Esophagus squamous epithelium (tissue), 4 donors: ENCODE data around the gene ABTB1.
A peak's percentile ranks its signal among the peaks of the same experiment; 100 is the strongest.

Experiments
- CTCF ChIP-seq, 6 experiments: fragments of 450-650 bp in 4 of 6; fragments of 200-600 bp in 2 of 6; sonication (generic) in 2 of 6; IDR thresholded peaks; one replicate each; pipeline ENCODE4 v1.5.1; 2016 to 2019; ENCODE audit warnings: antibody characterized with exemption in 6 of 6, mild to moderate bottlenecking in 4 of 6, moderate library complexity in 4 of 6
- POLR2A ChIP-seq, 4 donors: fragments of 450-650 bp; IDR thresholded peaks; one replicate each; pipeline ENCODE4 v1.6.1; 2017; ENCODE audit warnings: antibody characterized with exemption in 4 of 4, mild to moderate bottlenecking in 4 of 4, moderate library complexity in 3 of 4

- TF ChIP-seq POLR2A (IDR thresholded peaks at IDR 0.05) (peak in 3 of 4 donors; percentile 45 to 83 (median 81)), CTCF (IDR thresholded peaks at IDR 0.05) (no peak)
These were observed at the start of gene ABTB1 for GRCh38 chr3:127672429-127673190.
